Globus pallidus (tissue), 1 donor: ENCODE results near the gene CDC42BPA.
"Not testable (repeated sequence)": the region's sequence is repeated elsewhere in the genome, so short reads cannot be mapped to it uniquely, and the experiment has no call there.

Source experiments
- DNase-seq: peaks from one replicate; pipeline ENCODE4 v3.0.0-alpha.2; 2015; ENCODE audit warnings: low spot score

Gene CDC42BPA, protein sequence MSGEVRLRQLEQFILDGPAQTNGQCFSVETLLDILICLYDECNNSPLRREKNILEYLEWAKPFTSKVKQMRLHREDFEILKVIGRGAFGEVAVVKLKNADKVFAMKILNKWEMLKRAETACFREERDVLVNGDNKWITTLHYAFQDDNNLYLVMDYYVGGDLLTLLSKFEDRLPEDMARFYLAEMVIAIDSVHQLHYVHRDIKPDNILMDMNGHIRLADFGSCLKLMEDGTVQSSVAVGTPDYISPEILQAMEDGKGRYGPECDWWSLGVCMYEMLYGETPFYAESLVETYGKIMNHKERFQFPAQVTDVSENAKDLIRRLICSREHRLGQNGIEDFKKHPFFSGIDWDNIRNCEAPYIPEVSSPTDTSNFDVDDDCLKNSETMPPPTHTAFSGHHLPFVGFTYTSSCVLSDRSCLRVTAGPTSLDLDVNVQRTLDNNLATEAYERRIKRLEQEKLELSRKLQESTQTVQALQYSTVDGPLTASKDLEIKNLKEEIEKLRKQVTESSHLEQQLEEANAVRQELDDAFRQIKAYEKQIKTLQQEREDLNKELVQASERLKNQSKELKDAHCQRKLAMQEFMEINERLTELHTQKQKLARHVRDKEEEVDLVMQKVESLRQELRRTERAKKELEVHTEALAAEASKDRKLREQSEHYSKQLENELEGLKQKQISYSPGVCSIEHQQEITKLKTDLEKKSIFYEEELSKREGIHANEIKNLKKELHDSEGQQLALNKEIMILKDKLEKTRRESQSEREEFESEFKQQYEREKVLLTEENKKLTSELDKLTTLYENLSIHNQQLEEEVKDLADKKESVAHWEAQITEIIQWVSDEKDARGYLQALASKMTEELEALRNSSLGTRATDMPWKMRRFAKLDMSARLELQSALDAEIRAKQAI (N-terminal part only)

GRCh38 chr1:227318016-227318852, at the start of gene CDC42BPA:
CDC42BPA (minus strand) TSS chr1:227318492; CDS start chr1:227317182, 1,310 bp downstream.
- DNase-seq = peak; percentile 91

- DNase-seq = no peak
These were observed 49.7 kb upstream of the CDC42BPA start for GRCh38 chr1:227368009-227368408.

GRCh38 chr1:227365473-227366431, 47.5 kb upstream of the CDC42BPA start:
- DNase-seq = no peak

GRCh38 chr1:227364657-227365056, 46.4 kb upstream of the CDC42BPA start:
- no peak for DNase-seq

DNA sequence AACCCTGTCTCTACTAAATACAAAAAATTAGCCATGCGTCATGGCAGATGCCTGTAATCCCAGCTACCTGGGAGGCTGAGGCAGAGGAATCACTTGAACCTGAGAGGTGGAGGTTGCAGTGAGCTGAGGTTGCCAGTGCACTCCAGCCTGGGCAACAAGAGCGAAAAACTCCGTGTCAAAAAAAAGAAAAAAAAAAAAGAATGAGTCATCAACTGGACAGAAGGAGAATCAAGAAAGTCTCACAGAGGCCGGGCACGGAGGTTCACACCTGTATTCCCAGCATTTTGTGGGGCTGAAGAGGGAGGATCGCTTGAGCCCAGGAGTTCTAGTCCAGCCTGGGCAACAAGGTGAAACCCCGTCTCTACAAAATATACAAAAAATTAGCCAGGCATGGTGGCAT, 45.5 kb upstream of the CDC42BPA start:
- DNase-seq = no peak

DNA sequence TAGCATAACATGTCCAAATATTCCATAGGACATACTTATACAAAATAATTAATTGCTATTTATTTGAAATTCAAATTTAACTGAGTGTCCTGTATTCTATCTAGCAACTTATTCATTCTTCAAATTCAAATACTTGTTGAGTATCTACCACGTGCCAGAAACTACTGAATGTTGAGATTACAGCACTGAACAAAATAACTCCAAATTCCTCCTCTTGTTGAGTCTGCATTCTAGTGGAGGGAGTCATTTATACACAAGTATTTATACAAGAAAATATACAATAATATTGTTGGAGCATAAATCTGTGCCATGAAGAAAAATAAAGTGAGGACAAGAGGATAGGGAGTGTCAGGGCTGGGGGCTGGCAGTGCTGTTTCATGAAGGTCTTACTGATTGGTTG, 43.7 kb upstream of the CDC42BPA start:
- no peak for DNase-seq

GRCh38 chr1:227357927-227358302, 39.6 kb upstream of the CDC42BPA start:
- no peak for DNase-seq

- no peak for DNase-seq
These were observed 39.1 kb upstream of the CDC42BPA start for GRCh38 chr1:227357171-227357926.

DNA sequence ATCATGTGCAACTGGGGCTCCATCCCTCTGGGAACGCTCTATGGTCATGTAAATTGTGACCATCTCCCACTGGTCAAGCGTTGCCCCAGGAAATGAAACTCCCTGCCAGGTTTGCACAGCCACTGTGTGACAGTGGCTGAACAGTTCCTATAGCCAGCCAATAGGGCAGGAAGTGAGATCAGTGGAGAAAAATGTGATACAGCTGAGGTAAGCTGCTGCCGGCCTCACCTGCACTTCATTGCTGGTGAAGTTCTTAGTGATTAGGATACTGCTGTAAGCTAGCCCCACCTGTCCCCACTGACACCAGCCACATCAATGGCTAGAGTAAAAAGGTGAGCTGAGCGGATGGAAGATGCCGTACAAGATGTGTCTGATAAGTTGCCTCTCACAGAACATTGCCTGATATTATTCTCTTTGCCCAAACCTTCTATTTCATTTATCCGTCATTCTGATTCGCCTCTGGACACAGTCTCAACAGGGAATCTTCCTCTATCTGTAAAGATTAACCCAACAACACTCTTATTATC, 38.4 kb upstream of the CDC42BPA start:
- no peak for DNase-seq

DNA sequence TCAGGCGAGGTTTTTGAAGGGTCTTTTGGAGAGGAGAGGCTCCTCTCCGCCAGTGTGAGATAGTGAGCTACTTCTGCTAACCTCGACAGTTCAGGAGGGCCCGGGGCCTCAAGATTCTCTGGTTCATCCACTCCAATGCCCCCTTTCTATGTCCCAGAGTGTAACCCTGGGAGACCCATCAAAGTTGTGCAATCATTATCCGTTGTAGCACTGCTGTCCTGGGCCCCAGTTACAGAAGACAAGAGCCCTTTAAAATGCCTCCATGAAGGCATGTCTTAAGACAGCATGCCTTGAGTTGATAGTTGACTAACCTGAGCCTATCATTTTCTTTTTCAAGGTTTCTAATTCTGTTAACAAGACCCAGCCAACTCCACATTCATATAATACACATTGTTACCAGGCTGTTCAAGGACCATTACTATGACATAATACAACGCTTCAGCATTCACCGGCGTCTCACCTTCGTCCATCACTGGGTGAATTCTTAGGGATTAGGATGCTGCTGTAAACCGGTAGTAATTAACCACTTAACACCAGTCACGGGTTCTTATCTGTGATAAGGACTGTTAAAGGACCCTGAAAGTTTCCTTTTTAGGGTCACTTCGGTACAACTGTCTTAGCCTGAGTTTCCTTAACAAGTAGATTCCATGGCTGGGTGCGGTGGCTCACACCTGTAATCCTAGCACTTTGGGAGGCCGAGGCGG, 37.4 kb upstream of the CDC42BPA start:
- no peak for DNase-seq

GRCh38 chr1:227353186-227353585, 34.9 kb upstream of the CDC42BPA start:
- DNase-seq = no peak

DNA sequence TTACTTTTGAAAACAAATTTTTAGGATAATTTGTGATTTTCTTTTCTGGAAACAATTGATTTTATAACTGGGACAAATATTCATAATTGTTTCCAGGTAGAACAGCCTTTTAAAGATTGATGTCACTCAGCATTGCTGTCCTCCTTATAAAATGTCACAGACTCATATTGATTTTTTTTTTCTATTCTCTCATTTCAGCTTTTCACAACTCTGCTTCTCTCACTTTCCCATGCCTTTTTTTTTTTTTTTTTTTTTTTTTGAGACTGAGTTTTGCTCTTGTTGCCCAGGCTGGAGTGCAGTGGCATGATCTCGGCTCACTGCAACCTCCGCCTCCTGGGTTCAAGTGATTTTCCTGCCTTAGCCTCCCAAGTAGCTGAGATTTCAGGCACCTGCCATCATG, 33.9 kb upstream of the CDC42BPA start:
- not testable (repeated sequence) for DNase-seq

DNA sequence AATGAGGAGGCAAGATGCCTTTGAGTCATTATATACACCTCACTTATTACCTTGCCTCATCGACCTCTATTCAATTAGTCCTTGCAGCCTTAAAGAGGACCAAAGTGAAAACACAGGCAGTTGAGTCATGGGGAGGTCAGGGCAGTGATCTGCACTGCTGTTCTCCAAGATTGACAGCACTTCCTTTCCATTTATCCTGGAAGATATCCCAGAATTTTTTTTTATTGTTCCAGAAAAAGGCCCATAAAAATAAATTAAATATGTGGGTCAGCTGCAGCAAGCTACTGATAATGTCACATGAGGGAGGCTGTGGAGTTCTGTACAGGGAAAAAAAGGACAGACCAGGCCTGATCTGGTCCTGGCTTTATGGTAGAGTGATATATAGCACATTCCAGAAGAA, 33.2 kb upstream of the CDC42BPA start:
- no peak for DNase-seq

DNA sequence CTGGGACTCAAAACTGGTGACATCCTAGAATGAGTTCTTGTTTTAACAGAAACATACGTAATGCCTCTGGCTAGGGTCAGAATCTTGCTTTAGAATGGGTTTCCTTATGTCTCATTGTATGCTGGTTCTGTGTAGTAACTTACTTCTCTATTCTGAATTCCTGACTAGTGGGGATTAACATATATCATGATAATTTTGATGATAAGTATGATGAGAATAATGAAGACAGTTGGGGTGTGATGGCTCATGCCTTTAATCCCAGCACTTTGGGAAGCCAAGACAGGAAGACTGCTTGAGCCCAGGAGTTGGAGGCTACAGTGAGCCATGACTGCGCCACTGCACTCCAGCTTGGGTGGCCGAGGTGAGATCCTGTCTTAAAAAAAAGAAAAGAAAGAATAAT, 31.7 kb upstream of the CDC42BPA start:
- no peak for DNase-seq

- DNase-seq = no peak
These were observed 25.6 kb upstream of the CDC42BPA start for GRCh38 chr1:227343727-227344551.

GRCh38 chr1:227343206-227343605, 24.9 kb upstream of the CDC42BPA start:
- no peak for DNase-seq

- DNase-seq = no peak
These were observed 24.0 kb upstream of the CDC42BPA start for GRCh38 chr1:227342075-227342829.

DNA sequence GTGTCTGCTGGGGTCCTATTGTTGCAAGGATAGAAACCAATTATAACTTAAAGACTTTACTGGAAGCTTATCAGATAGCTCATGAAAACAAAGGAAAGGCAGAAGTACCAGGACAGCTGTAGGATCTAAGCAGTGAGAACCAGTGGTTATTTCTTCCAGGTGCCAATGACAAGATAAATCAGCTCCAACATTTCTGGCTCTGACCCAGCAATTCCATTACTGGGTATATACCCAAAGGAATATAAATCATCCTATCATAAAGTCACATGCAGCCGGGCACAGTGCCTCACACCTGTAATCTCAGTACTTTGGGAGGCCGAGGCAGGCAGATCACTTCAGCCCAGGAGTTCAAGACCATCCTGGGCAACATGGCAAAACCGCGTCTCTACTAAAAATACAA, 17.8 kb upstream of the CDC42BPA start:
- DNase-seq = not testable (repeated sequence)
